Measurements from ENCODE around the gene CMC1. TPM values are rescaled to one million over a fixed set of nuclear protein-coding genes. Genes with fewer than 3 reads are reported as not detected.

Gene CMC1
- total RNA-seq, 1 experiment from 2014 or later, result 29.9 TPM

DNA sequence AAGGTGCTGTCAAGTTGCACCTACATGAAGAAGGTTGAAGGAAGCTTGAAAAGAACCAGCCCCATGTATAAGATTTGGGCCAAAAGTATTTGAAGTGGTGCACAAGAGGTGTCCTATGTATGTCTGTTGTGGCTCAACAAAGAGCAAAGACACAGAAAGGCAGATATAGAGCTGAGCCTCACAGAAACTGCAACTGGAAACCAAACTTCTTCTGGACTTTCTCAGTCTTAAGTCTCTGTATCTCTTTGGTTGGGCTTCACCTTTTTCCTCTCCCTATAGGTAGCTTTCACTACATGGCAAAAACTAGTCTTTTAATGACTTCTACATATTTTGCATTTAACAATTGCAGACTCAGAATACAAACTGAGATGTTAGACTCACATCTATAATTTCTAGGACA lies 8.8 kb upstream of the CMC1 start:
- Histone ChIP-seq H3K27me3 (ENCODE audit: low read length) (no peaks in the 10 kb centered on the region), H3K9me2 (replicated peaks; ENCODE audit: insufficient read depth, low read length) (no peaks in the 10 kb centered on the region), H3K9ac (ENCODE audit: low read length) (no peak overlapping the region), H3K4me3 (ENCODE audit: low read length) (no peak overlapping the region), H3K79me2 (ENCODE audit: low read length) (no peaks in the 10 kb centered on the region), H3K4me2 (ENCODE audit: low read depth, low read length, poor library complexity, severe bottlenecking) (no peak overlapping the region), H2AFZ (ENCODE audit: low read length) (no peak overlapping the region), H4K20me1 (ENCODE audit: insufficient read depth, low read depth, low read length) (no peaks in the 10 kb centered on the region), H3K9me3 (ENCODE audit: low read length) (no peaks in the 10 kb centered on the region), H3K4me1 (ENCODE audit: low read length) (no peaks in the 10 kb centered on the region), H3K36me3 (ENCODE audit: insufficient read depth, low read length) (no peaks in the 10 kb centered on the region), H3K27ac (ENCODE audit: low read length) (no peak overlapping the region)
- DNase-seq, result no peak

DNA sequence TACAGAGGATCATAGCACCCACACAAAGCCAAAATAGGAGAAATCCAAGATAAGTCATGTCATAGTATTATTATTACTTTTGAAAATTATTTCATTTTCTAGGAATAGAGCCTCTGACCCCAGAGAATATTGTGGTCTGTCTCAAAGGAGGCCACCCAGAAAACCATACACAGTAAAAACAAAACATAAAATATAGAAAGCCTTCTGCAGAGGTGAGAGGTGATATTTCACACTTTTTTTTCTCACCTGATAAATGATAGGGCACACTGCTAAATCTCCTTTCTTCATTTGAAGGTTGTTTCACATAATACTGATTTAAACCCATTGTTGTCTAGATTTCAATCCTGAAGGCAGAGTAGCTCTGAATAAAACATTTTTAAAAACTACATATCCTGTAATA lies 7.0 kb upstream of the CMC1 start:
- Histone ChIP-seq H3K9me3 (ENCODE audit: low read length) (no peaks in the 10 kb centered on the region), H3K9me2 (replicated peaks; ENCODE audit: insufficient read depth, low read length) (no peaks in the 10 kb centered on the region), H4K20me1 (ENCODE audit: insufficient read depth, low read depth, low read length) (no peaks in the 10 kb centered on the region), H3K27me3 (ENCODE audit: low read length) (no peaks in the 10 kb centered on the region), H3K9ac (ENCODE audit: low read length) (no peak overlapping the region), H3K4me2 (ENCODE audit: low read depth, low read length, poor library complexity, severe bottlenecking) (no peak overlapping the region), H2AFZ (ENCODE audit: low read length) (no peak overlapping the region), H3K27ac (ENCODE audit: low read length) (no peak overlapping the region), H3K4me1 (ENCODE audit: low read length) (no peaks in the 10 kb centered on the region), H3K79me2 (ENCODE audit: low read length) (no peaks in the 10 kb centered on the region), H3K4me3 (ENCODE audit: low read length) (no peak overlapping the region), H3K36me3 (ENCODE audit: insufficient read depth, low read length) (no peaks in the 10 kb centered on the region)
- DNase-seq, result no peak

DNA sequence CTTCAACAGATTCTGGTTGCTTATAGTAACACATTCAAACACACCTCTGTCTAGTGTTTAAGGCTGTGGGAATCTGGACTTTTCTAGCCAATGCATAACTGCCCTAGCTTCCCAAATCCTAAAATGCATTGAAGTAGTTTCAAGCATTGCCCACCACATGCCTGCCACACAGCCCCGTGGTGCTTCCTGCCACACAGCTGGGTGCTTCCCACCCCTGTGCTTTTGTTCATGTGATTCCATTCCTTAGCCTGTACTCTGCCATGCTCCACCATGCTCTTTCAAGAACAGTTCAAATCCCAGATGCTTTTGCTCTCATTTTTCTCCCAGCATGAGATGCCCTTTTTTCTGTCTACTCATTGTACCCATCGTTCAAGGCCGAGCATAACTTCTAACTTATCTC lies 2.3 kb upstream of the CMC1 start:
- no peaks in the 10 kb centered on the region for H3K9me3 ChIP-seq (ENCODE audit: low read length)
- peaks cover 29% of the 10 kb centered on the region for H3K4me1 ChIP-seq (ENCODE audit: low read length)
- no peak overlapping the region for H2AFZ ChIP-seq (ENCODE audit: low read length)
- H3K9me2 ChIP-seq (replicated peaks; ENCODE audit: insufficient read depth, low read length), result no peaks in the 10 kb centered on the region
- no peak for DNase-seq
- H3K27me3 ChIP-seq (ENCODE audit: low read length), result no peaks in the 10 kb centered on the region
- H4K20me1 ChIP-seq (ENCODE audit: insufficient read depth, low read depth, low read length), result no peaks in the 10 kb centered on the region
- no peak overlapping the region for H3K9ac ChIP-seq (ENCODE audit: low read length)
- no peaks in the 10 kb centered on the region for H3K36me3 ChIP-seq (ENCODE audit: insufficient read depth, low read length)
- H3K79me2 ChIP-seq (ENCODE audit: low read length), result peaks cover 26% of the 10 kb centered on the region
- no peak overlapping the region for H3K27ac ChIP-seq (ENCODE audit: low read length)
- H3K4me2 ChIP-seq (ENCODE audit: low read depth, low read length, poor library complexity, severe bottlenecking), result no peak overlapping the region
- no peak overlapping the region for H3K4me3 ChIP-seq (ENCODE audit: low read length)

DNA sequence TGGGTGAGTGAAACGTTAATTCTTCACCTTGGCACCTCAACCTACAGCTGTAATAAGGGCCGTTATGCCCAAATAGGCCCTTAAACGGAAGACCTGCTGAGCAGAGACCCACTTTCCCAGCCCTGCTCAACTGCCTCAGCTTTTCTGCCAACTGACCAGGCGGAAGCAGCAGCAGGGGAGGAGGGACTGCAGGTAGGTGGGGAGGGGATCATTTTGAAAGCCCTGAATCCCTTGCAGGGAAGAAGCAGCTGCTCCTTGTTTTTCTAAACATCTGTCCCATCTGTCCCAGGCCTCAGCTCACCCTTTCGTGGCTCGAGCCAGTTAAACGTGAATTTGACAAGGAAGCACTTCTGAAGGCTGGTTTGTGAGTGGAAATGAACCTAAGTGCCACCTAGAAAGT lies 978 bp upstream of the CMC1 start:
- H3K27me3 ChIP-seq (ENCODE audit: low read length), result no peaks in the 10 kb centered on the region
- peak overlapping the region; percentile 86; the same call in 1 of the 2 replicates for H3K9ac ChIP-seq (ENCODE audit: low read length)
- no peaks in the 10 kb centered on the region for H3K9me2 ChIP-seq (replicated peaks; ENCODE audit: insufficient read depth, low read length)
- H3K4me2 ChIP-seq (ENCODE audit: low read depth, low read length, poor library complexity, severe bottlenecking), result peak overlapping the region; percentile 83
- H3K9me3 ChIP-seq (ENCODE audit: low read length), result no peaks in the 10 kb centered on the region
- H3K4me3 ChIP-seq (ENCODE audit: low read length), result peak overlapping the region; percentile 87
- no peak overlapping the region for H3K27ac ChIP-seq (ENCODE audit: low read length)
- no peak for DNase-seq
- H2AFZ ChIP-seq (ENCODE audit: low read length), result peak overlapping the region; percentile 92
- no peaks in the 10 kb centered on the region for H4K20me1 ChIP-seq (ENCODE audit: insufficient read depth, low read depth, low read length)
- peaks cover 29% of the 10 kb centered on the region for H3K4me1 ChIP-seq (ENCODE audit: low read length)
- peaks cover 40% of the 10 kb centered on the region for H3K79me2 ChIP-seq (ENCODE audit: low read length)
- H3K36me3 ChIP-seq (ENCODE audit: insufficient read depth, low read length), result no peaks in the 10 kb centered on the region

DNA sequence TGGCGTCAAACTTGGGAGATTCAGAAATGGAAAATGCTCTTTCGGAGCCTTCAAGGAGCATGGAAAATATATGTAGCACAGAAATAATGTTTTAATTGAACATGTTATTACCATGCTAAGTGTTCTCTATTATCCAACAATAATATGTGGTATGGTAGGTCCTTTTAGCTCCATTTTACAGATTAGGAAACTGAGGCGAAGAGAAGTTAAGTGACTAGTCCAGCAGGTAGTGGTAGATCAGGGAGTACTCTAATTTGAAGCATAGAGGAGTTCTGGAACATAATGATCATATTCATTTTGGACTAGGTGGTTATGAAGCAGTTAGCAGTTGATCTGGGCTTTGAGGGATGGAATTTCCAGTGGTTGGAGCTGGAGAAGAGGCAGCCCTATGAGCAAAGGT lies 1.1 kb downstream of the CMC1 start:
- H3K27me3 ChIP-seq (ENCODE audit: low read length), result no peaks in the 10 kb centered on the region
- H3K9me2 ChIP-seq (replicated peaks; ENCODE audit: insufficient read depth, low read length), result no peaks in the 10 kb centered on the region
- peak overlapping the region; percentile 87 for H3K4me3 ChIP-seq (ENCODE audit: low read length)
- H3K9ac ChIP-seq (ENCODE audit: low read length), result peak overlapping the region; percentile 86
- DNase-seq, result no peak
- peak overlapping the region; percentile 83 for H3K4me2 ChIP-seq (ENCODE audit: low read depth, low read length, poor library complexity, severe bottlenecking)
- H3K27ac ChIP-seq (ENCODE audit: low read length), result peak overlapping the region; percentile 61; the same call in 1 of the 2 replicates
- H3K79me2 ChIP-seq (ENCODE audit: low read length), result peaks cover 61% of the 10 kb centered on the region
- no peaks in the 10 kb centered on the region for H3K36me3 ChIP-seq (ENCODE audit: insufficient read depth, low read length)
- H4K20me1 ChIP-seq (ENCODE audit: insufficient read depth, low read depth, low read length), result no peaks in the 10 kb centered on the region
- no peak overlapping the region for H2AFZ ChIP-seq (ENCODE audit: low read length)
- H3K9me3 ChIP-seq (ENCODE audit: low read length), result no peaks in the 10 kb centered on the region
- H3K4me1 ChIP-seq (ENCODE audit: low read length), result peaks cover 38% of the 10 kb centered on the region

DNA sequence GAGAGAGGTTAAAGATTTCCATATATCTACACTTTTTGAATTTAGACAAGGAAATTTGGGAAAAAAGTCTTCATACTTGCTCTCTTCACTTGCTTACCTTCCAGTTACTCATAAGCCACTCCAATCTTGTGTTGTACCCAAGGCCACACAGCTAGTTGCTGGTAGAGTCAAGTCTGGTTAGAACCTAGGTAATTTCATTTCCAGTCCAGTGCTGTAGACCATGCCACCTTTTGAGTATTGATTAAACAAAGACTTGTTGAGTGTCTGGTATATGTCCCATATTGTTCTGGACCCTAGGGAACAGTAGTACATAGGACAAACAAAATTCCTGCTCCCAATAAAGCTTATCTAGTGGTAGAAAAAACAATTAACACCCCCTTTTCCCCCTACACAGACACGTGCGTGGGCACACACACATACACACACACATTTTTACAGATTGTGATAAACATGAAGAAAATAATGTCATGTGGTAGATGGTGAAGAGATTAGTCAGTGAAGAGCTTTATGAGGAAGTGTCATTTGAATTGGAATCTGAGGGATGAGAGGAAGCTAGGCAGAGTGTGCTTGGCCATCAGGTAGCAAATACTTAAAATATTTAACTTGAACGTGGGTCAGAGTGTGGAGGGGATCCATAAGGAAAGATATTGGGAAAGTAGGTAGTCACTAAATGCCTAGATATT lies 2.1 kb downstream of the CMC1 start:
- Histone ChIP-seq H3K9me3 (ENCODE audit: low read length) (no peaks in the 10 kb centered on the region), H3K79me2 (ENCODE audit: low read length) (peaks cover 71% of the 10 kb centered on the region), H3K36me3 (ENCODE audit: insufficient read depth, low read length) (no peaks in the 10 kb centered on the region), H3K4me3 (ENCODE audit: low read length) (no peak overlapping the region), H3K4me2 (ENCODE audit: low read depth, low read length, poor library complexity, severe bottlenecking) (peak overlapping the region; percentile 83), H3K4me1 (ENCODE audit: low read length) (peaks cover 39% of the 10 kb centered on the region), H2AFZ (ENCODE audit: low read length) (no peak overlapping the region), H3K9me2 (replicated peaks; ENCODE audit: insufficient read depth, low read length) (no peaks in the 10 kb centered on the region), H3K9ac (ENCODE audit: low read length) (no peak overlapping the region), H4K20me1 (ENCODE audit: insufficient read depth, low read depth, low read length) (no peaks in the 10 kb centered on the region), H3K27me3 (ENCODE audit: low read length) (no peaks in the 10 kb centered on the region), H3K27ac (ENCODE audit: low read length) (no peak overlapping the region)
- no peak for DNase-seq

DNA sequence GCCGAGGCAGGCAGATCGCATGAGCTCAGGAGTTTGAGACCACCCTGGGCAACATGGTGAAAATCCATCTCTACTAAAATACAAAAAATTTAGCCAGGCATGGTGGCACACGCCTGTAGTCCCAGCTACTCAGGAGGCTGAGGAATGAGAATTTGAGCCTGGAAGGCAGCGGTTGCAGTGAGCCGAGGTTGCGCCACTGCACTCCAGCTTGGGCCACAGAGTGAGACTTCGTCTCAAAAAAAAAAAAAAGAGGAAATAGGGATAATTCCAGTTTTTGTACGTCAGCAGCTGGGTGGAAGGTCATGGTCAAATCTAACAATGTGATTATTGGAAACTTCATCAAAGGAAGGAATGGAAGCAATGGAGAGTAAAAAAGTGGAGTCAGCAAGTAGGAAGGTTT lies 3.1 kb downstream of the CMC1 start:
- Histone ChIP-seq H3K4me1 (ENCODE audit: low read length) (peaks cover 39% of the 10 kb centered on the region), H3K4me3 (ENCODE audit: low read length) (no peak overlapping the region), H3K4me2 (ENCODE audit: low read depth, low read length, poor library complexity, severe bottlenecking) (no peak overlapping the region), H3K9me3 (ENCODE audit: low read length) (no peaks in the 10 kb centered on the region), H3K79me2 (ENCODE audit: low read length) (peaks cover 80% of the 10 kb centered on the region), H4K20me1 (ENCODE audit: insufficient read depth, low read depth, low read length) (no peaks in the 10 kb centered on the region), H3K36me3 (ENCODE audit: insufficient read depth, low read length) (no peaks in the 10 kb centered on the region), H3K9me2 (replicated peaks; ENCODE audit: insufficient read depth, low read length) (no peaks in the 10 kb centered on the region), H3K9ac (ENCODE audit: low read length) (no peak overlapping the region), H3K27me3 (ENCODE audit: low read length) (no peaks in the 10 kb centered on the region), H3K27ac (ENCODE audit: low read length) (no peak overlapping the region), H2AFZ (ENCODE audit: low read length) (no peak overlapping the region)
- DNase-seq, result no peak

DNA sequence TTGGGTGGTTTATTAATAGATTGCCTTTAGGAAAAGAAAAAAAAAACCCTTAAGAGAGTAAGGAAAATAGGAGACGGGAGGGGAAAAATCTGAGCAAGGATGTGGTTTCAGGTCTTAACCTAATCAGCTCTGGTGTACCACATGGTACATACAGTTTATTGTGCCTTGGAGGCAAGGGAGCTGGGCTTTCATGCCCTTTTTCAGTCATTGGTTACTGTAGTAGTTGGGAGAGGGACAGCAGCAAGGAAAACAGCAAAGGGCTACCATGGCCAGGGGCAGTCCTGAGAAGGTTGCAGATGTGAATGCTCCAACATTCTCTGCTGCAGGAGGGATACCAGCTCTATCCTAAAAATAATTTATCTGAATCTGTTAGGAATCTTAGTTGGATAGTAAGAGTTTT lies 5.9 kb downstream of the CMC1 start:
- DNase-seq, result no peak
- peaks cover 42% of the 10 kb centered on the region for H3K4me1 ChIP-seq (ENCODE audit: low read length)
- H3K27ac ChIP-seq (ENCODE audit: low read length), result no peak overlapping the region
- H3K9me2 ChIP-seq (replicated peaks; ENCODE audit: insufficient read depth, low read length), result no peaks in the 10 kb centered on the region
- no peak overlapping the region for H3K4me2 ChIP-seq (ENCODE audit: low read depth, low read length, poor library complexity, severe bottlenecking)
- H3K36me3 ChIP-seq (ENCODE audit: insufficient read depth, low read length), result no peaks in the 10 kb centered on the region
- H3K9me3 ChIP-seq (ENCODE audit: low read length), result no peaks in the 10 kb centered on the region
- no peaks in the 10 kb centered on the region for H4K20me1 ChIP-seq (ENCODE audit: insufficient read depth, low read depth, low read length)
- no peak overlapping the region for H3K9ac ChIP-seq (ENCODE audit: low read length)
- H3K4me3 ChIP-seq (ENCODE audit: low read length), result no peak overlapping the region
- H3K79me2 ChIP-seq (ENCODE audit: low read length), result peaks cover 100% of the 10 kb centered on the region
- no peak overlapping the region for H2AFZ ChIP-seq (ENCODE audit: low read length)
- H3K27me3 ChIP-seq (ENCODE audit: low read length), result no peaks in the 10 kb centered on the region
